NK-92 (cell line): ENCODE data around the gene COA3.

Source experiments
- DNase-seq: peaks from one replicate; lab custom pipeline; 2025; ENCODE audit not compliant: unreplicated experiment; lab: John Stamatoyannopoulos, UW

The COA3 gene

DNA sequence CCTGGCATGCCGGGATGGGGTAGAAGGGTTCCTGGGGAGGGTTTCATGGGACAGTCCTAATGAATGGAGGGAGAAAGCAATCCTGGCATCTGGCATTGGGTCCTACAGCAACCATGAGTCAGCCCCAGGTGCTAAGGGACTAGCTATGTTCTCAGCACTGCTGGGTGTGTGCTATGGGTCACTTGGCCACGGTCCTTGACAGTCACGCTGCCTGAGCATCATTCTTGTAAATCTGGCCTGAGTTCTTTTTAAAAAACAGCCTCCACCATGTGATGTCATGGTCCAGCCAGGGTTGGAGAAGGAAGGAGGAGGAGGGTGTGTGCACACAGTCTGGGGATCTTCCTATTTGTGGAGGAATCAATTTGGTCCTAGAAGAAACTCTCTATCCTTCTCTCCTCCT lies 43.7 kb downstream of the COA3 start:
- no peak for DNase-seq

DNA sequence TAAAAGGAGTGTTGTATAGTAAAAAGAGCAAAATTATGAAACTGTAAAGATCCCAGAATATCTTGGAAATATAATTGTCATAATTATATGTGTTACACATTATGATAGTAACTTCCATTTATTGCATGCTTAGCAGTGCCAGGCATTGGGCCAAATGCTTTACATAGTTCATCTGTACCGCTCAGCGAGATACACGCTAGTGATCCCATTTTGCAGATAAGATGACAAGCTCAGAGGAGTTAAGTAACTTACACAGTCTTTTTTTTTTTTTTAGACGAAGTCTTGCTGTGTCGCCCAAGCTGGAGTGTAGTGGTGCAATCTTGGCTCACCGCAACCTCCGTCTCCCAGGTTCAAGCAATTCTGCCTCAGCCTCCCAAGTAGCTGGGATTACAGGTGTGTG lies 46.9 kb downstream of the COA3 start:
- DNase-seq = no peak

DNA sequence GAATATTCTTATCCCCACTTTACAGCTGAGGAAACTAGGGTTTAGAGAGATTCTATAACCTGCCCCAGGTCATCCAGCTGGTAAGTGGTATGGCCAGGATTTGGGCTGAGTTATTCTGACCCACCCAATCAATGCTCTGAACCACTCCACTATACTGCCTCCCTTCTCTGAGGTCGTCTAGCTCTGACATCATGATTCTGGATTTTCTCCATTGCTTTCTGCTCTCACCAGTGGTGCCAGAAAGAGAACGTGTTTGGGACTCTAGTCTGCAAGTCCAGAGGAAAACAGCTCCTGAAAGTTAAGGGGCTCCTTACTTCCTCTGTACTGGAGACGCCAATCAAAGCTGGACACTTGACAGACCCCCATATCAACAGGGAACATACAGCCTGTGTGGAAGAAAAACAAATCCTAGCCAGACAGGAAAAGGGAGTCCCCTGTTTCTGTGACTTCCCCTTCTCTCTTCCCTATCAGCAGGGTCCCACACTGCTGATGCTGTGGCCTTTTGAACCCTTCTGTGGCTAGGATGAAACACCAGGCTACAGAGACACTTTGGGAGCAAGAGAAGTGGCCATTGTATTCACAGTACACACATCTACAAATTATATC lies 47.7 kb downstream of the COA3 start:
- no peak for DNase-seq

DNA sequence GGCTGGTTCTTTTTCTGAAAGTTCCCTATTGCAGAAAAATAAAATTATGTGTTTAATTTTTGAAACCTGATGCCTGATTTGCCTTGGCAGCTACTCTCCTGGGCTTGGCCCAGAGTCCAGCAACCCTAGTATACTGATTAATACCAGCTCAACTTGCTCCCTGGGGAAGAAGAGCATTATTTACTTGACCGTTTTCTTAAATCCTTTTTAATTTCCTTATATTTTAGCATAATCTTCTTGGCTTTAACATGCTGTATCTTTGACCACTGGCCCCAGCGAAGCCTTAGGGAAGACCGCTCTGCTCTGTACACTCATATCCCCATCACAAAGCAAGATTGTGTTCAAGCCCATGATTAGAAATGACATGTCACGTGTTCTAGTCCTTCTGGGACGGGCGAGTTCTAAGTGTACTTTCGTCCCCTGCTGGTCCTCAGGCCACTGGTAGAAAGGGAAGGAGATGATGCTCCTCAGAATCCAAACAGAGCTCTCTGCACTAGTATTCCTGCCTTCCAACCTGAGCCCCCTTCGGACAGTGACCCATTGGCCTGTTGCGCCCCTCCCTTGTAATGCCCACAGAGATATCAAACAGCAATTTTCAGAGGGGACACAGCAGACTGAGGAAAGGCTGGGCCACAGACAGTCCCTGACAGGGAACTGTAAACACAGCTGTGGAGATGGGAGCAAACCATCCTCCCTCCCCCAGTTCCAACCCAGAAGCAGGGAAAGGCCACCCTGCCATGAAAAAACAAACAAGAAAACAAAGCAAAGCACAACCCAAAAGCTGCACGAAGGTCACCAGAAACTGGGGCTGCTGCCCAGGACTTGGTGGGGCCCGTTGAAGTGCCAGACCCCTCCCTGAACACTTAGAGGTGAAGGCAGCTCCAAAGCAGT lies 49.4 kb downstream of the COA3 start:
- DNase-seq = no peak

DNA sequence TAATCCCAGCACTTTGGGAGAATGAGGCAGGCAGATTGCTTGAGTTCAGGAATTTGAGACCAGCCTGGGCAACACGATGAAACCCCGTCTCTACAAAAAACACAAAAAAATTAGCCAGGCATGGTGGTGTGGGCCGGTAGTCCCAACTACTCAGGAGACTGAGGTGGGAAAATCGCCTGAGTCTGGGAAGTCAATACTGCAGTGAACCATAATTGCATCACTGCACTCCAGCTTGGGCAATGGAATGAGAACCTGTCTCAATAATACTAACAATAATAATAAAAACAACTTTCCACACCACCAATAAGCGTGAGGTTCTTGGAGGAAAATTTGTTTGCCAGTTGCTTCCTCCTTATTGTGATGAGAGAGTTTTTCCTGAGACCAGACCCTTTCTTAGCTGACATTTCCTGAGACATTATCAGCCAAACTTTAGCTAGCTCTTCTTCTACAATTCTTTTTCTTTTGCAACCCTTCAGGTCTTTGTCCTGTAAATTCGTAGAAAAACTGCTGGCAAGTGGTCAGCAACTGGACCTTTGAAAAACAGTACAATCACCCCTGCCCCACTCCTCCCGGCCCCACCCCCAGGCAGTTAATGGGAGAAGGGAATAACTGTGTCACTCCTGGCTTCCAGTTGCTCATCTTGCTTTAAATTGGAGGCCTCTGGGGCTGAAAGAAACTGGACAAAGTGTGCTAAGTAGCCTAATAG lies 50.1 kb downstream of the COA3 start:
- no peak for DNase-seq
